Loucy (cell line): ENCODE data around the gene NUP205.

Source experiments
- H2AFZ ChIP-seq: fragments of 200-600 bp; sonication (generic); 2 replicates; pipeline ENCODE4 v1.6.0; 2016; ENCODE audit warnings: antibody characterized with exemption, mild to moderate bottlenecking, low read length, moderate library complexity
- H3F3A ChIP-seq: fragments of 200-600 bp; 2 replicates; pipeline ENCODE4 v1.6.0; 2016; ENCODE audit warnings: antibody characterized with exemption, low read depth, mild to moderate bottlenecking
- H3K27me3 ChIP-seq: fragments of 200-600 bp; sonication (generic); 2 replicates; pipeline ENCODE4 v1.6.1; 2014; ENCODE audit warnings: low read length, mild to moderate bottlenecking; ENCODE audit not compliant: insufficient read depth, poor library complexity, severe bottlenecking
- H3K36me3 ChIP-seq: fragments of 200-600 bp; sonication (generic); 2 replicates; pipeline ENCODE4 v1.6.1; 2016; ENCODE audit warnings: low read length; ENCODE audit not compliant: insufficient read depth
- H3K4me1 ChIP-seq: fragments of 200-600 bp; sonication (generic); 2 replicates; pipeline ENCODE4 v1.5.1; 2014; ENCODE audit warnings: low read length, mild to moderate bottlenecking; ENCODE audit not compliant: insufficient read depth, poor library complexity, severe bottlenecking
- H3K4me2 ChIP-seq: fragments of 200-600 bp; sonication (generic); 2 replicates; pipeline ENCODE4 v1.6.0; 2014; ENCODE audit warnings: antibody characterized with exemption, low read length, low read depth, mild to moderate bottlenecking; ENCODE audit not compliant: poor library complexity, severe bottlenecking
- H3K4me3 ChIP-seq: fragments of 200-600 bp; sonication (generic); 2 replicates; pipeline ENCODE4 v1.5.1; 2014; ENCODE audit warnings: low read length, mild to moderate bottlenecking, mixed read lengths; ENCODE audit not compliant: poor library complexity, severe bottlenecking
- H3K79me2 ChIP-seq: fragments of 200-600 bp; sonication (generic); 2 replicates; pipeline ENCODE4 v1.6.1; 2014; ENCODE audit warnings: low read length; ENCODE audit not compliant: insufficient read depth
- H3K9ac ChIP-seq: fragments of 200-600 bp; sonication (generic); 2 replicates; pipeline ENCODE4 v1.6.0; 2014; ENCODE audit warnings: mild to moderate bottlenecking, low read depth, low read length, moderate library complexity; ENCODE audit not compliant: poor library complexity, severe bottlenecking
- H3K9me2 ChIP-seq: fragments of 200-600 bp; sonication (generic); replicated peaks from 2 replicates; pipeline ENCODE4 v1.6.1; 2016; ENCODE audit warnings: low read depth, low read length, mixed read lengths
- H3K9me3 ChIP-seq: fragments of 200-600 bp; sonication (generic); 2 replicates; pipeline ENCODE4 v1.6.1; 2014; ENCODE audit warnings: mild to moderate bottlenecking, antibody characterized with exemption, low read length, low read depth; ENCODE audit not compliant: insufficient read depth
- H4K20me1 ChIP-seq: fragments of 200-600 bp; sonication (generic); 2 replicates; pipeline ENCODE4 v1.6.0; 2014; ENCODE audit warnings: antibody characterized with exemption, low read length, mild to moderate bottlenecking; ENCODE audit not compliant: insufficient read depth, poor library complexity, severe bottlenecking
- EZH2phosphoT487 ChIP-seq: fragments of 200-600 bp; IDR thresholded peaks from 2 replicates; pipeline ENCODE4 v1.6.1; 2018; ENCODE audit warnings: antibody characterized with exemption, mild to moderate bottlenecking, moderate library complexity, borderline replicate concordance
- TF ChIP-seq, protein P1 (sequence below): fragments of 200-600 bp; sonication (generic); conservative IDR thresholded peaks from 2 replicates; pipeline ENCODE4 v1.5.1; 2014; ENCODE audit warnings: mild to moderate bottlenecking, antibody characterized with exemption, low read length

The NUP205 gene

GRCh38 chr7:135518748-135519147 is 39.0 kb upstream of the NUP205 start:
- Histone ChIP-seq H3K79me2 (no peaks in the 10 kb centered on the region), H3K4me3 (no peak overlapping the region), H3K4me2 (no peak overlapping the region), H3K36me3 (no peaks in the 10 kb centered on the region), H3K27me3 (no peaks in the 10 kb centered on the region), H3K9me3 (no peaks in the 10 kb centered on the region), H3K4me1 (no peaks in the 10 kb centered on the region), H2AFZ (no peak overlapping the region), H3K9me2 (no peaks in the 10 kb centered on the region), H3F3A (no peaks in the 10 kb centered on the region), H4K20me1 (no peaks in the 10 kb centered on the region), H3K9ac (no peak overlapping the region)
- no peak for TF ChIP-seq EZH2phosphoT487
- TF ChIP-seq, protein P1, sequence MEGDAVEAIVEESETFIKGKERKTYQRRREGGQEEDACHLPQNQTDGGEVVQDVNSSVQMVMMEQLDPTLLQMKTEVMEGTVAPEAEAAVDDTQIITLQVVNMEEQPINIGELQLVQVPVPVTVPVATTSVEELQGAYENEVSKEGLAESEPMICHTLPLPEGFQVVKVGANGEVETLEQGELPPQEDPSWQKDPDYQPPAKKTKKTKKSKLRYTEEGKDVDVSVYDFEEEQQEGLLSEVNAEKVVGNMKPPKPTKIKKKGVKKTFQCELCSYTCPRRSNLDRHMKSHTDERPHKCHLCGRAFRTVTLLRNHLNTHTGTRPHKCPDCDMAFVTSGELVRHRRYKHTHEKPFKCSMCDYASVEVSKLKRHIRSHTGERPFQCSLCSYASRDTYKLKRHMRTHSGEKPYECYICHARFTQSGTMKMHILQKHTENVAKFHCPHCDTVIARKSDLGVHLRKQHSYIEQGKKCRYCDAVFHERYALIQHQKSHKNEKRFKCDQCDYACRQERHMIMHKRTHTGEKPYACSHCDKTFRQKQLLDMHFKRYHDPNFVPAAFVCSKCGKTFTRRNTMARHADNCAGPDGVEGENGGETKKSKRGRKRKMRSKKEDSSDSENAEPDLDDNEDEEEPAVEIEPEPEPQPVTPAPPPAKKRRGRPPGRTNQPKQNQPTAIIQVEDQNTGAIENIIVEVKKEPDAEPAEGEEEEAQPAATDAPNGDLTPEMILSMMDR = no peak

- no peaks in the 10 kb centered on the region for H3F3A ChIP-seq
- TF ChIP-seq, protein P1 = no peak
- no peak for TF ChIP-seq EZH2phosphoT487
Measured at GRCh38 chr7:135519233-135519688, 38.5 kb upstream of the NUP205 start.

DNA sequence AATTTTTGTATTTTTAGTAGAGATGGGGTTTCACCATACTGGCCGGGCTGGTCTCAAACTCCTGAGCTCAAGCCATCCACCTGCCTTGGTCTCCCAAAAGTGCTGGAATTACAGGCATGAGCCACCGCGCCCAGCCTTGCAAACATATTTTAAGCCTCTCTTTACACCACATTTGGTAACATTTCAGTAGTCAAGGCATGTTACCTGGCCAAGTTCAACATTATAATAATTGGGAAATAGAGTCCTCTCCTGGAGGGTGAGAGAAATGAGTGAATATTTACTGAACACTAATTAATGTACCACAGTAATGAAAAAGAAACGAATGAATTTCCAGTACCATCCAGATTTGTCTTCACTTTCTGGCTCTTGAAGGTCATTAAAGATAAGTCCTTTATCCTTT is 37.8 kb upstream of the NUP205 start:
- H3K27me3 ChIP-seq = no peaks in the 10 kb centered on the region
- H3K9ac ChIP-seq = no peak overlapping the region
- H3K9me3 ChIP-seq = no peaks in the 10 kb centered on the region
- no peaks in the 10 kb centered on the region for H3F3A ChIP-seq
- TF ChIP-seq, protein P1 = no peak
- TF ChIP-seq EZH2phosphoT487 = no peak
- no peaks in the 10 kb centered on the region for H3K4me1 ChIP-seq
- no peak overlapping the region for H2AFZ ChIP-seq
- H3K4me2 ChIP-seq = no peak overlapping the region
- no peaks in the 10 kb centered on the region for H3K79me2 ChIP-seq
- H4K20me1 ChIP-seq = no peaks in the 10 kb centered on the region
- H3K9me2 ChIP-seq = no peaks in the 10 kb centered on the region
- H3K4me3 ChIP-seq = no peak overlapping the region
- no peaks in the 10 kb centered on the region for H3K36me3 ChIP-seq

More at GRCh38 chr7:135519233-135519688, 38.5 kb upstream of the NUP205 start:
- H3K4me3 ChIP-seq = no peak overlapping the region
- H3K9me3 ChIP-seq = no peaks in the 10 kb centered on the region
- H3K4me1 ChIP-seq = no peaks in the 10 kb centered on the region
- H3K4me2 ChIP-seq = no peak overlapping the region
- no peaks in the 10 kb centered on the region for H3K9me2 ChIP-seq
- no peak overlapping the region for H2AFZ ChIP-seq
- no peaks in the 10 kb centered on the region for H3K79me2 ChIP-seq
- no peaks in the 10 kb centered on the region for H3K36me3 ChIP-seq
- H4K20me1 ChIP-seq = no peaks in the 10 kb centered on the region
- H3K27me3 ChIP-seq = no peaks in the 10 kb centered on the region
- H3K9ac ChIP-seq = no peak overlapping the region
